A549 (cell line): Measurements from ENCODE around the gene CTBP2. TPM values are rescaled to one million over a fixed set of nuclear protein-coding genes. Genes with fewer than 3 reads are reported as not detected.

ENCODE experiments used
- ATAC-seq, 2 experiments: fragments of 200-7000 bp in 1 of 2; fragments of >200 bp in 1 of 2; cut with Nextera tagmentation in 1 of 2; cut with Tn5 transposase in 1 of 2; 3 replicates each; pipeline versions ENCODE4 v1.8.0 to v1.9.1; 2018 to 2020; ENCODE audit warnings: mild to moderate bottlenecking in 1 of 2, moderate library complexity in 1 of 2
- CTCF ChIA-PET: fragments of 300-600 bp; sonication (Branson Sonifier 250); formaldehyde crosslinking; extraction: SDS; loops from one replicate; lab custom pipeline; 2021; ENCODE audit warnings: antibody characterized with exemption, inconsistent platforms; lab: Yijun Ruan, JAX
- POLR2A ChIA-PET: fragments of 350-600 bp; formaldehyde crosslinking; extraction: SDS; loops from one replicate; lab custom pipeline; 2021; ENCODE audit warnings: antibody characterized with exemption, inconsistent platforms; lab: Yijun Ruan, JAX
- DNase-seq, 2 experiments: peaks; one replicate each; pipeline versions ENCODE4 v3.0.0 to v3.0.0-alpha.2; 2011 to 2016; ENCODE audit warnings: low read depth in 1 of 2, low spot score in 1 of 2
- FAIRE-seq: peaks from 2 replicates; lab custom pipeline; 2011; peaks lifted over from hg19 to GRCh38; lab: Jason Lieb, UNC
- H3K27ac ChIP-seq, 2 experiments: fragments of >200 bp; sonication (Bioruptor Twin); formaldehyde crosslinking; 3 replicates each; pipeline ENCODE4 v1.5.1; 2016 to 2017
- H3K4me1 ChIP-seq: fragments of >200 bp; sonication (Bioruptor Twin); formaldehyde crosslinking; 3 replicates; pipeline ENCODE4 v1.6.1; 2016
- H3K4me2 ChIP-seq: fragments of >200 bp; sonication (Bioruptor Twin); formaldehyde crosslinking; 3 replicates; pipeline ENCODE4 v1.6.1; 2016
- H3K4me3 ChIP-seq: fragments of >200 bp; sonication (Bioruptor Twin); formaldehyde crosslinking; 3 replicates; pipeline ENCODE4 v1.5.1; 2016
- H3K9me3 ChIP-seq: fragments of >200 bp; sonication (Bioruptor Twin); formaldehyde crosslinking; 3 replicates; pipeline ENCODE4 v1.6.1; 2016
- ATOH8 ChIP-seq: fragments of 250-450 bp; sonication (Bioruptor Pico); IDR thresholded peaks from 2 replicates; pipeline ENCODE4 v1.5.0; 2020; ENCODE audit warnings: low read depth, mild to moderate bottlenecking, moderate library complexity
- CBX8 ChIP-seq: fragments of 200-600 bp; sonication (generic); IDR thresholded peaks from 2 replicates; pipeline ENCODE4 v1.6.1; 2016
- CHD4 ChIP-seq: fragments of 200-600 bp; sonication (generic); IDR thresholded peaks from 2 replicates; pipeline ENCODE4 v1.6.1; 2016; ENCODE audit warnings: antibody characterized with exemption, mild to moderate bottlenecking, borderline replicate concordance
- E2F6 ChIP-seq: IDR thresholded peaks from 2 replicates; pipeline ENCODE4 v1.6.1; 2012; ENCODE audit warnings: low read depth, borderline replicate concordance
- EHMT2 ChIP-seq: fragments of 200-600 bp; sonication (generic); IDR thresholded peaks from 2 replicates; pipeline ENCODE4 v1.6.1; 2016; ENCODE audit warnings: antibody characterized with exemption, low read depth, mild to moderate bottlenecking, moderate library complexity
- EP300 ChIP-seq, 2 experiments: fragments of >200 bp; sonication (Bioruptor Twin); formaldehyde crosslinking; IDR thresholded peaks; 2 replicates in 1 of 2; 3 replicates in 1 of 2; pipeline ENCODE4 v1.6.1; 2016 to 2017
- ESRRA ChIP-seq: fragments of 150-350 bp; IDR thresholded peaks from 2 replicates; pipeline ENCODE4 v1.6.1; 2014; ENCODE audit warnings: mild to moderate bottlenecking, low read length, borderline replicate concordance
- FOSB ChIP-seq: fragments of 250-450 bp; sonication (Bioruptor Pico); IDR thresholded peaks from 2 replicates; pipeline ENCODE4 v1.5.0; 2020; ENCODE audit warnings: mild to moderate bottlenecking, moderate library complexity
- HDAC2 ChIP-seq: fragments of 200-600 bp; sonication (generic); IDR thresholded peaks from 2 replicates; pipeline ENCODE4 v1.6.1; 2016
- HES2 ChIP-seq: fragments of >200 bp; sonication (Bioruptor Twin); formaldehyde crosslinking; IDR thresholded peaks from 2 replicates; pipeline ENCODE4 v1.6.1; 2016
- HMGXB4 ChIP-seq: fragments of 250-450 bp; sonication (Bioruptor Pico); IDR thresholded peaks from 2 replicates; pipeline ENCODE4 v1.5.0; 2021; ENCODE audit warnings: mild to moderate bottlenecking, moderate library complexity, borderline replicate concordance
- HOXB13 ChIP-seq: fragments of 250-450 bp; sonication (Bioruptor Pico); IDR thresholded peaks from 2 replicates; pipeline ENCODE4 v1.5.0; 2020; ENCODE audit warnings: low read depth, mild to moderate bottlenecking, moderate library complexity
- JUNB ChIP-seq: fragments of >200 bp; sonication (Bioruptor Twin); formaldehyde crosslinking; IDR thresholded peaks from 2 replicates; pipeline ENCODE4 v1.6.1; 2016
- MAFK ChIP-seq: fragments of 450-650 bp; IDR thresholded peaks from 2 replicates; pipeline ENCODE4 v1.6.1; 2014; ENCODE audit not compliant: partially characterized antibody
- MAZ ChIP-seq: fragments of 150-350 bp; IDR thresholded peaks from 2 replicates; pipeline ENCODE4 v1.6.1; 2014; ENCODE audit warnings: antibody characterized with exemption, low read depth, low read length, borderline replicate concordance
- MYC ChIP-seq: IDR thresholded peaks from 2 replicates; pipeline ENCODE4 v1.6.1; 2012; ENCODE audit warnings: mild to moderate bottlenecking, inconsistent platforms, low read length, improper control_type of control experiment, borderline replicate concordance
- NR3C1 ChIP-seq: fragments of >200 bp; sonication (Bioruptor Twin); formaldehyde crosslinking; IDR thresholded peaks from 3 replicates; pipeline ENCODE4 v1.6.1; 2017
- POLR2A ChIP-seq: IDR thresholded peaks from 2 replicates; pipeline ENCODE4 v1.6.1; 2012; ENCODE audit warnings: mild to moderate bottlenecking, low read length
- RAD21 ChIP-seq, 2 experiments: fragments of >200 bp in 1 of 2; sonication (Bioruptor Twin) in 1 of 2; formaldehyde crosslinking in 1 of 2; IDR thresholded peaks in 1 of 2; conservative IDR thresholded peaks in 1 of 2; 2 replicates in 1 of 2; 3 replicates in 1 of 2; pipeline ENCODE4 v1.6.1; 2012 to 2018; ENCODE audit warnings: inconsistent platforms in 1 of 2
- RCOR1 ChIP-seq: fragments of 150-350 bp; IDR thresholded peaks from 2 replicates; pipeline ENCODE4 v1.6.1; 2014; ENCODE audit warnings: antibody characterized with exemption, low read length, low read depth
- RNF2 ChIP-seq: fragments of 200-600 bp; sonication (generic); IDR thresholded peaks from 2 replicates; pipeline ENCODE4 v1.6.1; 2016; ENCODE audit warnings: low read depth, mild to moderate bottlenecking, antibody characterized with exemption, moderate library complexity, borderline replicate concordance
- SMC3 ChIP-seq: fragments of >200 bp; sonication (Bioruptor Twin); formaldehyde crosslinking; IDR thresholded peaks from 3 replicates; pipeline ENCODE4 v1.6.1; 2018; ENCODE audit warnings: inconsistent platforms
- SREBF2 ChIP-seq: fragments of 450-650 bp; IDR thresholded peaks from 2 replicates; pipeline ENCODE4 v1.6.1; 2014; ENCODE audit warnings: mild to moderate bottlenecking, moderate library complexity
- TP53 ChIP-seq: fragments of 250-450 bp; sonication (Bioruptor Pico); IDR thresholded peaks from 2 replicates; pipeline ENCODE4 v1.5.0; 2021; ENCODE audit warnings: mild to moderate bottlenecking, moderate library complexity
- ZC3H11A ChIP-seq: fragments of 450-650 bp; IDR thresholded peaks from 2 replicates; pipeline ENCODE4 v1.6.1; 2014; ENCODE audit warnings: antibody characterized with exemption, mild to moderate bottlenecking
- WGBS: methylation state at CpG from one replicate; pipeline ENCODE4 v1.1.6; 2017; ENCODE audit errors: missing lambda C conversion rate; 5-methylcytosine and 5-hydroxymethylcytosine counted together
- polyA plus RNA-seq, 4 experiments: library from polyadenylated mRNA; depleted of rRNA in 3 of 4; stranded (reverse); fragments of >200 nt; fragmentation: RNase III in 1 of 4; extraction: RNeasy Plus Mini Kit Qiagen cat#74134 plus additional on column Dnase treatment in 1 of 4; gene quantifications; 2 replicates in 3 of 4; 3 replicates in 1 of 4; pipeline ENCODE4 v1.2.3, GENCODE V29; 2011 to 2017

Gene CTBP2
- polyA plus RNA-seq, 2 of the 4 experiments (the other 2 are of a cell fraction) = 74.9 to 78.9 TPM

GRCh38 chr10:125101049-125101448, 59.3 kb downstream of the CTBP2 start:
- Histone ChIP-seq H3K4me2 (no peak overlapping the region), H3K4me1 (peaks cover 24% of the 10 kb centered on the region), H3K9me3 (no peaks in the 10 kb centered on the region), H3K4me3 (no peak overlapping the region), H3K27ac (peak overlapping the region in 1 of 2 experiments; percentile 75; a peak in 1 of 6 replicates)
- ChIA-PET CTCF (no interaction called here), POLR2A (no interaction called here)
- no peak for TF ChIP-seq HMGXB4 (CRISPR knock-in tag)
- no peak for TF ChIP-seq NR3C1
- TF ChIP-seq RCOR1 = no peak
- no peak for TF ChIP-seq RNF2
- no peak for TF ChIP-seq MAFK
- no peak for TF ChIP-seq EP300 (IDR thresholded peaks at IDR 0.05)
- TF ChIP-seq EHMT2 = no peak
- no peak for TF ChIP-seq MAZ
- TF ChIP-seq HES2 = no peak
- no peak for TF ChIP-seq ZC3H11A
- no peak for TF ChIP-seq CHD4
- ATAC-seq = no peak
- no peak for DNase-seq
- FAIRE-seq = no peak
- 93% methylated on average over 9 of the region's 9 CpGs for WGBS

- WGBS = 92% methylated on average over 20 of the region's 20 CpGs
- ATAC-seq (no peak), DNase-seq (no peak), FAIRE-seq (no peak)
- no peaks in the 10 kb centered on the region for H3K9me3 ChIP-seq
- TF ChIP-seq SREBF2 (no peak), MYC (no peak), JUNB (no peak), HES2 (no peak), RAD21 (conservative IDR thresholded peaks at IDR 0.05 in 1 of 2, IDR thresholded peaks at IDR 0.05 in 1 of 2) (no peak), NR3C1 (no peak), E2F6 (no peak), HDAC2 (no peak), HMGXB4 (CRISPR knock-in tag) (no peak), ATOH8 (CRISPR knock-in tag) (no peak), ESRRA (no peak), HOXB13 (no peak), SMC3 (no peak), POLR2A (no peak), RNF2 (no peak), RCOR1 (no peak), FOSB (CRISPR knock-in tag) (no peak), TP53 (CRISPR knock-in tag) (no peak), CBX8 (no peak)
- H3K27ac ChIP-seq = no peak overlapping the region
- H3K4me3 ChIP-seq = no peak overlapping the region
- peaks cover 27% of the 10 kb centered on the region for H3K4me1 ChIP-seq
- CTCF ChIA-PET = interaction anchor here (0.8 to 1.5 kb wide), 2 partner anchors 12 to 25 kb away, joined by 3 to 5 read pairs; no protein-coding TSS in a partner anchor
- no peak overlapping the region for H3K4me2 ChIP-seq
- POLR2A ChIA-PET = interaction anchor here (1.1 kb wide), 1 partner anchor 8 kb away, joined by 3 read pairs; no protein-coding TSS in a partner anchor
Observed at GRCh38 chr10:125097409-125098070, 62.8 kb downstream of the CTBP2 start.
